Right renal pelvis (tissue), 4 donors: ENCODE results near the gene MED20. TPM values are rescaled to one million over a fixed set of nuclear protein-coding genes. Genes with fewer than 3 reads are reported as not detected.
"Not testable (repeated sequence)": the region's sequence is repeated elsewhere in the genome, so short reads cannot be mapped to it uniquely, and the experiment has no call there.

ENCODE experiments used
- DNase-seq, 4 donors: peaks; one replicate each; pipeline ENCODE4 v3.0.0-alpha.2; 2013; ENCODE audit warnings: low read depth in 4 of 4, low spot score in 3 of 4, missing footprints in 1 of 4
- polyA plus RNA-seq, 4 donors: library from polyadenylated mRNA; unstranded; fragments of 120-200 nt; gene quantifications; one replicate each; pipeline ENCODE4 v1.2.1, GENCODE V29; 2013; ENCODE audit not compliant: insufficient read length in 4 of 4

MED20 gene, protein sequence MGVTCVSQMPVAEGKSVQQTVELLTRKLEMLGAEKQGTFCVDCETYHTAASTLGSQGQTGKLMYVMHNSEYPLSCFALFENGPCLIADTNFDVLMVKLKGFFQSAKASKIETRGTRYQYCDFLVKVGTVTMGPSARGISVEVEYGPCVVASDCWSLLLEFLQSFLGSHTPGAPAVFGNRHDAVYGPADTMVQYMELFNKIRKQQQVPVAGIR
- 10 to 100 TPM; 40.5 to 43.2 (median 41.6) TPM for polyA plus RNA-seq

DNA sequence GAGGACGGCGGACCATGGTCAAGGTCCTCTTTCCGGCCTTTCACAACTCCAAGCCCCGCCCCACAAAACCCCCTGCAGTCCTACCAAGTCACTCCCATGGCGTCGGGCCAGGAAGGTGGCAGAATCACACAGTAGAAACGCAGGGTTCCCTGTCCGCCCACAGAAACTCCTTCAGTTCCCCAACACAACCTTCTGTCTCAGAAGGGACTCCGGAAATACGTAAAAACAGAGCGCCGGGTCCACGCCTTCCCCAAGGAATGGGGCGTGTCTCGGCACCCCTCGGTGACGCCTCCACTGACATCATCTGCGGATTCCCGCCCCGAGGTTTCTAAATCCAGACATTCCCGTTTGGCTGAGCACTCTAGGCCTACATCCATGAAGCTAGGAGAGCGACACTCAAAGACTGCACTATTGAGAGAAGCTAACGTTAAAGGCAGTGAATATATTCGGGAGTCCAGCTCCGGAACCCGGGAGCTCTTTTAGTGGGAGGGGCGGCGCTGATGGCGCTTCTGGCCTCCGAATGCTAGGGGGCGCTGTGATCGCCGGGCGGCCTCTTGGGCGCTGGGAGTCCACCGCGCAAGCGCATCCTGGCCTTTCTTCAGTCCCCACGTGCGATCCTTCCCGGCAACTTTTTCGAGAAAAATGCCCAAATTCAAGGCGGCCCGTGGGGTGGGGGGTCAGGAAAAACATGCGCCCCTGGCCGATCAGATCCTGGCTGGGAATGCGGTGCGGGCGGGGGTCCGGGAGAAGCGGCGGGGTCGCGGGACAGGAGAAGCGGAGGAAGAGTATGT lies at the start of gene MED20, which contains the start of gene BYSL:
Gene MED20 (minus strand): TSS at position 219 of the 791 bp plus-strand sequence. CDS start 121 bp downstream, at position 98.
Gene BYSL (plus strand): TSS at position 579 of the 791 bp plus-strand sequence. CDS start 64 bp downstream, at position 643.
- DNase-seq = peak; percentile 93 to 97 (median 94)

DNA sequence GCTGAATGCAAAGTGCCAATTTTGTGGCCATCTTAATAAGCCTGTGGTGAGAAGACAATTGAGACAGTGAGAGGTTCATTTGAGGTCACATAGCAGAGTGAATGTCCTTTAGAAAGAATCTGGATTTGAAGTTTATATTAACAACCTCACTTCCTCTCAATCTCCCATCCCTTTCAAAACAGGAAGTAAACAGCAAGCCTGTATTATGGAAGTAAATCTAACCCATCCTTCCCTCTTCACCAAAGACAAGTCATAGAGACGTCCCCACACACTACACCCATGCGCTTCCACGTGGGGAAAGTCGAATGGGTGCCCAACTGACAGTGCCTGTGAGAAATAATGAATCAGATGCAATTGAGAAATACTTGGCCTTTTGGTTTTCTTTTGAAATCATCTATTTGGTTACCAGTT lies 49.5 kb upstream of the MED20 start:
- DNase-seq = no peak

DNA sequence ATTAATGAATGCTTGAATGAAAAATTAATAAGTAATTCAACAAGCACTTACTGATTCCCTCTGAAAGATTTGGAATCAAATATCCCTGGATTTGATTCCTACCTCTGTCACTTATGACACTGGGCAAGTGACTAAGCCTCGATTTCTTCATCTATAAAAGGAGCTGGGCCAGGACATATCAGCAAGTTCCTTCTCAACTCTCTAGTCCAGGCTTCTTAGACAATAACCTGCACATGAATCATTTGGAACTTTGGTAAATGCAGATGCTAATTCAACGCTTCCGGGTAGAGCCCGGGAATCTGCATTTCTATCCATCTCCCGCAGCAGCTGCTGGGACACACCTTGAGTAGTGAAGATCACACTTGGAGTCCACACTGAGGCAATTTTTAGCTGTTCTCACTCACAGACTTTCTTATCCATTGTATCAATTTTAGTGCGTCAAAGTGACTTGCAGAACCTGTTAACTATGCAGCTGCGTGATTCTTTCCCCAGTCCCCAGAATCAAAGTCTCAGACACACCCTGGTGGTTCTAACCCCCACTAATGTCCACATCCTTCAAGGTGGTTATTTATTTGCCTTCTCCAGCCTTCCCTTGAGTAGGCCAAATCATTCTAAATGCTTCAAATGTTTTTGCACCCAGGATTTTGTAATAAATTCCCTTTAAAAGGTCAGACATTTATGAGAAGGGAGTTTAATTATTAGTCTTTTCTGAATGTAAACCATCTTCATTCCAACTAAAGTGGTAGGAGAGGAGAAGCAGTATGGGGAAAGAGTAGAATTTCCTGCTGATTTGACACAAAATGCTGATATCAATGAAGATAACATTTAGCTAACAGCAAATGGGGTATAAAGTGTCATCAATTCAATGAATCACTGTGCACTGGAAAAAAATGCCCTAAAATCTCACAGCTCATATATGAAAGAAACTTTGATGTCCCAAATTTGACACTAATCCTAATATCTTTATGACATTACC lies 46.7 kb upstream of the MED20 start:
- DNase-seq = no peak

DNA sequence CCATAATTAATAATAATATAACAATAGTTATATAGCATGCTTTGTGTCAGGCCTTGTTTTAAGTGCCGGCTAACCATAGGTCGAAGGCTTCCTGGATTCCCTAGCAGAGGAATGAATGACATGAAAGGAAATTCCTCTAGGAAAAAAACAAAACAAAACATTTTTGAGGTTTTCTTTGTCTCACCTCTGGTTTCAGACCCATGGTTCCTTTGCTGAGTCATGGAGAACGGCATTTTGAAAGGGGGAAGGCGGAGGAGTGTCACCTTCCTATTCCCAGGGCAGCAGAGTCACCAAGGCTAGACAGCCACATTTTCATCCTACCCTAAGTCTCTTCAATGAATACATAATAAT lies 46.0 kb upstream of the MED20 start:
- DNase-seq = no peak

DNA sequence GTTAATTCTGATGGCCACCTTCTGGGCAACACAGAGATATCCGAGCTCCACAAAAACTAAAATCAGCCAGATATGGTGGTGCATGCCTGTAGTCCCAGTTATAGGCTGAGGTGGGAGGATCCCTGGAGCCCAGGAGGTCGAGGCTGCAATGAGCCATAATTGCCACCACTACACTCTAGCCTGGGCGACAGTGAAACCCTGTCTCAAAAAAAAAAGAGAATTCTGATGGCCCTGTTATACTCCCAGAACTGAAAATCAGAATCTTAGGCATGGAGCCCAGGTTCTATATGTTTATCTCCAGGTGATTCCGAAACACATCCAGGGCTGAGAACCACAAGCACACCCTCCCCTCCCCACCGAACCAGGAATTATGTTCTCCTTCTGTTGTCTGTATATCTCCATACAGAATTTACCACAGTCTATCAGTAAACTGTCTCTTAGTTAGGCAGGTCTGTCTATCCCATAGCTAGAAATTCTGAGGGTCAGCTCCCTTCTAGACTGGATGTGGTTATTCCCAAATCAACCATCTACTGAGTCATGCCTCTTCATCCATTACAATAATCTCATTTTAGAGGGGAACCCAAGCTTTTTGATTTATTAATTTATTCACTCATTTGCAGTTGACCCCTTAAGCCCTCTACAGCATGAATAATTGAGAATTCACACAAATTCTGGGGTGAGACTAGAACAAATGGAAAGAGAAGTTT lies 45.4 kb upstream of the MED20 start:
- DNase-seq = no peak

DNA sequence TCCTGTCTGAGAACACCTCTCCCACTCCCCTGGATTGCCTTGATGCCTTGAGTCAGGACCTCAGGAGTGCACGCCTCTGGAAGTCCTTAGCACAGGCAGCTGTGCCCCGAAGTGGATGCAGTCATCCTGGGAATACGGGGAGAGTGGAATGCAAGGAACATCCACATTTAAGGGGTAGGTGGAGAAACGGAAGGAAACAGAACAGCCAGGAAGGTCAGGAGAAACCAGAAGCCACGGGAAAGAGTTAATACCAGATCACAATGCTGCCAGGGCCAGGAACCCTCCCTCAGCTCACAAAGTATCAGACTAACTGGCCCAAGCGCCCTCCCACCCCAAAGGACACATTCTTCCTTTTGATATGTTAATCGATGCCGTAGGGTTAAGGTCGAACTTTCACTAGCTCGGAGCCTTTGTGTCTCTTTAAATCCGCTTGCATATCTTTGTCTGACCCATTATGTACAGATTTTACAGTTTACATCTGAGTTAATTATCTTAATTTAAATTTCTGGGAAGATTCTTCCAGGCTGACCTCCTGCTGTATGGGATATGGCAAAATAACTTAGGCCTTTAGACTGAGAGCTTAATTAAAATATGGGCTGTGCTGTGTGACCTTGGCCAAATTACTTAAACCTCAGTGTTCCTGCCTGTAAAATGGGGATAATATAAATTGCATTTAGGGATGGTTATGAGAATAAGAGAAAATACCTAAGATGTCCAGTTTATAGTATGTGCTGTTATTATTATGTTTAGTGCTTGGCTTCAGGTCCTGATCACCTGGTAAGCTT lies 44.7 kb upstream of the MED20 start:
- DNase-seq = no peak

DNA sequence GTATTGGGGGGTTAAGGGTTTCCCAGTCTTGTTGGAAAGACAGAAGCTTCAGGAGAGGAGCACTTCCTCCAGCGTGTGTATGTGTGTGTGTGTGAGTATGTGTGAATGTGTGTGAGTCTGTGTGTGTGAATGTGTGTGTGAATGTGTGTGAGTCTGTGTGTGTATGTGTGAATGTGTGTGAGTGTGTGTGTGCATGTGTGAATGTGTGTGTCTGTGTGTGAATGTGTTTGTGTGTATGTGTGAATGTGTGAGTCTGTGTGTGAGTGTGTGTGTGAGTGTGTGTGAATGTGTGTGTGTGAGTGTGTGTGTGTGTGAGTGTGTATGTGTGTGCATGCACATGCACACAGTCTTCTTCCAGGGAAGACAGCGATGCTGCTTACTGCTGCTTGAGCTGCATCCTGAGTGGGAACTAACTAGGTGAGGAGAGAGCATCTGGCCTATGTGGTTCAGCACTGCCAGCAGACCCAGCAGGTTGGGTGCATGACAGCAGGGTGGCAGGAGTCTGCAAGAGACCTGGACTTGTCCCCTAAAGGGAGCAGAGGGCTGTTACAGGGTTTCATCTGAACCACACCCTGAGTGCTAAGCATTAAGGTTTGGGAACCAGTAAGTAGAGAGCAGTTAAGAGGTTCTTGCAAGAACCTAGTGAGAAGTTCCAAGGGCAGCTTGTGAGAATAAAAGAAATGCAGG lies 43.4 kb upstream of the MED20 start:
- no peak for DNase-seq

DNA sequence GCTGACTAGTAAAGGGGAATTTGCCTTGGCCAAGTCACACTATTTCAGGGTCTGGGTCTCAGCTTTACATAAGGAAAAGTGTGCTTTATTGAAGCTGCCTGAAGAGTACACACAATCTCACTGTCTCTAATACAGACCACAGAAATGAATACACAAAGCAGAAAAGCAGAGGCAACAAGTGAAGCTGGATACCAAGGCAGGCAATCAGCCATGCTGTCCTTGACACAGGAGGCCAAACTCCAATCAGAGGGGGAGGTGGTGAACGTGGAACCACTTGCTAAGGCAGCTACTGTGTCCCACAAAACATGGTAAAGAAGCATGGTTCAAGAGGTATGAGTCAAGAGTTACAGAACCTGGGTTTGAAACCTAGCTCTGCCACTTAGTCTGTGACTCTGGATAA lies 42.4 kb upstream of the MED20 start:
- DNase-seq = no peak

DNA sequence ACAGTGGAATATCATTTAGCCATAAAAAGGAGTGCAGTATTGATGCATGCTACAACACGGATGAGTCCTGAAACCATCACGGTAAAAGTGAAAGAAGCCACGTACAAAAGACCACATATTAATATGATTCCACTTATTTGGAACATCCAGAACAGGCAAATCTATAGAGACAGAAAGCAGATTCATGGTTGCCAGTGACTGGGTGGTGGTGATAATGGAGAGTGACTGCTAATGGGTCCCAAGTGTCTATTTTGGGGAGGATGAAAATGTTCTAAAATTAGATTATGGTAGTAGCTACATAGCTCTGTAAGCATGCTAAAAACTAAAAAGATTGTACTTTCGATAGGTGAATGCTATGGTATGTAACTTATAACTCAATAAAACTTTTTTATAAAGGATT lies 39.1 kb upstream of the MED20 start:
- no peak for DNase-seq

DNA sequence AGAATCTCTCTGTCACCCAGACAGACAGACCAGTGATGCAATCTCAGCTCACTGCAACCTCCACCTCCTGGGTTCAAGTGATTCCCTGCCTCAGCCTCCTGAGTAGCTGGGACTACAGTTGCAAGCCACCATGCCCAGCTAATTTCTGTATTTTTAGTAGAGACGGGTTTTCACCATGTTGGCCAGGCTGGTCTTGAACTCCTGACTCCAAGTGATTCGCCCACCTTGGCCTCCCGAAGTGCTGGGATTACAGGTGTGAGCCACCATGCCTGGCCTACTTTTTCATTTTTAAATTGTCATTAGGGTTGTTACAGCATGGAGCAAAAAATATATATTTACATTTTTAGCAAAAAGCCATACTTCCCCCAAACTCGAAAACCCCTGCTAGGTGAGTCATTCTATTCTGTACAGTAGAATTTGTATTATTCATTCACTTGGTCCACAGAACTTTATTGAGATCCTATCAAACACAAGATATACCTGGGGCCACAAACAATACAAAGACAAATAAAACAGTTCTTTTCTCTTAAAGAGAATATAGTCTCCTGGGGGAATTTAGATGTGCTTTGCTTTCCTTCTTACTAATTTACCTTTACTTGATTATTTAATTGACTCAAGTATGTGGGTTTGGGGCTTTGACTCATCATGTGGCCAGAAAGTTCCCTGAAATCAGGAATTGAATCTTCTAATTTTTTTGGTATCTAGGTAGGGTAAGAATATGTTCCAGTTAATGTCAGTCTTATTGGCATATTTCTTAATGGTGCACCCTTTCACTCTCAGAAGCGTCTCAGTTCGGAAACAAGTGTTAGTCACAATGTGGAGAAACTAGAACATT lies 37.3 kb upstream of the MED20 start:
- no peak for DNase-seq

DNA sequence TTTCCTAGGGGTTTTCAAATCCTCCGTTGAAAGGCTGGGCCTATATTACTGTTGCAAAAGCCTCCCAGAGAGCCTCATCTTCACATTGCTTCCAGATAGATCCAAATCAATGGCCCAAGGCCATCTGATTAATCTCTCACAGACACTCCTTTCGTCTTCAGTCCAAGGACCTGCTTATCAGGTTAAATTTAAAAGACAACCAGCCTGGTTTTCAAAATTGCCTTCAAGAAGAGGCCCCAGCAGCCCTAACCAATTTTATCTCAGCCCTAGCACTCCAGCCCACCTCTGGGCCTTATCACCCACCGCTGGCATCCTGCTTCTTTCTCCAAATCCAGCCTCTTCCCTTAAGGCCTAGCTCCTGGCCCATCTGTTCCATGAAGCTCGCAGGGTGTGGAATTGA lies 36.2 kb upstream of the MED20 start:
- no peak for DNase-seq

DNA sequence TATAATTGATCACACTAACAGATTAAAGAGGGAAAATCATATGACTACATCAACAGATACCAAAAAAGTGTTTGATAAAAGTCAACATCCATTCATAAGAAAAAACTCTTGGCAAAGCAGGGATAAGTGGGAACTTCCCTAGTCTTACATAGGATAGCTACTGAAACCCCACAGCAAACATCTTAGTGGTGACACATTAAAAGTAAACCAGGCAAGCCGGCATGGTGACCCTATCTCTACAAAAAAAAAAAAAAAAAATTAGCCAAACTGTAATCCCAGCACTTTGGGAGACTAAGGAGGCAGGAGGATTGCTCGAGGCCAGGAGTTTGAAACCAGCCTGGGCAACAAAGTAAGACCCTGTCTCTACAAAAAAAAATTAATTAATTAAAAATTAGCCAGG lies 34.5 kb upstream of the MED20 start:
- DNase-seq = no peak

DNA sequence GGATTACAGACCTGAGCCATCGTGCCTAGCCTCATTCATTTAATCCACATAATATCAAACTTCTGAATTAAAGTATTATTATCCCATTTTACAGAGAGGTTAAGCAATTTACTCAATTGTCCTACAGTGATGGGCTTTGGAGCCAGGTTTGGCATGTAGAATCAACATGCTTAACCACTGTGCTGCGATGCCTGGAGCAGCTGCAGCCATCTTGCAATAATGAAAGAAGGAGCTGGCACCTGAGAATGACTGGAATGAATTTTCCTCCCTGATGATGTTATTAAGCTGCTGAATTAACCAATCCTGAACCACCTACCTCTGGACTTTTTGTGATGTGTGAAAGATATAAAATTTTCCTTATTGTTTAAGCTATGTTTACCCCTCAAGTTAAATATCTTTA lies 33.7 kb upstream of the MED20 start:
- no peak for DNase-seq

DNA sequence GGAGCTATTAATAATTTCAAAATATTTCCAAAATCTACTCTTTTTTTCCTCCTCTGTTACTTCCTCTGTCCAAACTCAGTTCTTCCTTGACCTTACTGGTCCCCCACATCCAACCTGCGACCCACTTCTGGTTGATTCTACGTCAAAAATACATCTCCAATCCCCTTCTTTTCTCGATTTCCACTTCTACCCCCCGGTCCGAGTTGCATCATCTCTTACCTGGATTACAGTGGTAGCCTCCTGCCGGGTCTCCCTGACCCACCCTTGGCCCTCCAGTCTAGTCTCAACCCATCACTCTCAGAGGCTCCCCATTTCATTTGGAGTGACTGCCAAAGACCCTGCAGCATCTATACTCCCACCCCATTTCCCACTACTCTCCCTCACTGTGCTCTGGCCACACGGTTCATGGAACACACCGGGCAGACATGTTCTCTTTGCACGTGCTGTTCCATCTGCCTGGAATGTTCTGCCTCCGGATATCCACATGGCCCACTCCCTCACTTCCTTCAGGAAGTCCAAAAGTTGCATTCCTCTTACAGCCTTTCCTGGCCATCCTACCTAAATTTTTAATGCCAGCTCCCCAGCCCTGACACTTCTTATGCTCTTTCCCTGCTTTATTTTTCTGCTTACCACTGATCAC lies 26.8 kb upstream of the MED20 start:
- no peak for DNase-seq

DNA sequence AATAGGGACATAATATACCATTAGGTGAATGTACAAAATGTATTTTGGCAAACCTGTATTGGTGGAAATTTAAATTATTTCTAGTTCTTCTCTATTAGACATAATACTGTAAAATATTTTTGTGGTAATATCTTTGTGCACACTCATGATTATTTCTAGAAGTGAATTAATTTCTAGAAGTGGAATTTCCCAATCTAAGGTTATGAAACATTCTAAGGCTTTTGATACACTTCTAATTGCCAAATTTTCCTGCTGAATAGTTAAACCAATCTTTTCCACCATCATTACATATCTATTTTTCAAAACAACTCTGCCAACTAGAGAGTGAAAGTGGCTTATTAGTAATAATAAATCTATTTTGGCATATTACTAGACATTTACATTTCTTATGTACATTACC lies 22.5 kb upstream of the MED20 start:
- no peak for DNase-seq

DNA sequence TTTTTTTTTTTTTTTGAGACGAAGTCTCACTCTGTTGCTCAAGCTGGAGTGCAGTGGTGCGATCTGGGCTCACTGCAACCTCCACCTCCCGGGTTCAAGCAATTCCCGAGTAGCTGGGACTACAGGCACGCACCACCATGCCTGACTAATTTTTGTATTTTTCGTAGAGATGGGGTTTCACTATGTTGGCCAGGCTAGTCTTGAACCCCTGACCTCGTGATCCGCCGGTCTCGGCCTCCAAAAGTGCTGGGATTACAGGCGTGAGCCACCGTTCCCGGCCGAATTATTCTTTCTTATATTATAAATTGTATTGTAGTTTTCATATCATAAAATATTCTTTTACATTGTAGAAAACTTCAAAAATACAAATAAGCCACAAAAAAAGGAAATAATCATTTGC lies 21.9 kb upstream of the MED20 start:
- not testable (repeated sequence) for DNase-seq

DNA sequence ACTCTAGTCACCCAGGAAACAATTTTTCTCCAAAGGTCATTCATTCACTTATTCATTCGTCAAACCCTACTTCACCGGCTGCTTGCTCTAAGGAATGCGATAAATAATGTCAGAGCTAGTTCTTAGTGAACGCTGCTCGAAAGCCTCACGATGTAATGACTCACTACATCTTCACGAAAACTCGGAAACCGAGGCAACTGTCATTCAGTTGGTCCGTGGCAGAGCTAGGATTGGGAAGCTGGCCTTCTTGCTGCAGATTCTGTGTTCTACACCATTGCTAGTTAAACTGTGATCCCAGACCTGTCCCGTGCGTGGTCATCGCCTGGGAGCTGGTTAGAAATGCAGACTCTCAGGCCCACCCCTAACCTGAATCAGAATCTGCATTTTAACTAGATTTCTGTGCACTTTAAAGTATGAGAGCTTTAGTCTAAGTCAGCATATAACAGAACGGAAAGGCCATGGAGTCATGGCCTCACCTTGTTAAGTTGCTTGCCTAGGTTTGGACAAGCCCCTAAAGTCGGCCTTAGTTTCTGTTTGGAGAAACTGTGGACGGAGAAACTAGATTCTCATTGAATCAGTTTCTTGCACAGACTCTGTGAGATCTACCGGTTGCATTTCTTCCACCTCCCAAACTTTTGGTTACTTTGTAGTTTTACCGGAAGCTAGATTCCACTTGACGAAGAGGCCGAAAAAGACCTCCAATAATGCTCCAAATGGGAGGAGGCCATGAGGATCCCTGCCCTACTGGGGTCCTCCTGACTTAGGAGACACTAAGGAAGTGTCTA lies 21.3 kb upstream of the MED20 start:
- no peak for DNase-seq
